Activated CD8-positive, alpha-beta memory T cell treated with anti-CD3 and anti-CD28 coated beads, Interleukin-2, amount 50 U/mL, for 48 hours (primary cell): Measurements from ENCODE around the gene GNLY.
A peak's percentile ranks its signal among the peaks of the same experiment; 100 is the strongest.
"Not testable (repeated sequence)": the region's sequence is repeated elsewhere in the genome, so short reads cannot be mapped to it uniquely, and the experiment has no call there.

Source experiments
- DNase-seq: peaks from one replicate; pipeline ENCODE4 v3.0.0-alpha.2; 2020

Gene GNLY

DNA sequence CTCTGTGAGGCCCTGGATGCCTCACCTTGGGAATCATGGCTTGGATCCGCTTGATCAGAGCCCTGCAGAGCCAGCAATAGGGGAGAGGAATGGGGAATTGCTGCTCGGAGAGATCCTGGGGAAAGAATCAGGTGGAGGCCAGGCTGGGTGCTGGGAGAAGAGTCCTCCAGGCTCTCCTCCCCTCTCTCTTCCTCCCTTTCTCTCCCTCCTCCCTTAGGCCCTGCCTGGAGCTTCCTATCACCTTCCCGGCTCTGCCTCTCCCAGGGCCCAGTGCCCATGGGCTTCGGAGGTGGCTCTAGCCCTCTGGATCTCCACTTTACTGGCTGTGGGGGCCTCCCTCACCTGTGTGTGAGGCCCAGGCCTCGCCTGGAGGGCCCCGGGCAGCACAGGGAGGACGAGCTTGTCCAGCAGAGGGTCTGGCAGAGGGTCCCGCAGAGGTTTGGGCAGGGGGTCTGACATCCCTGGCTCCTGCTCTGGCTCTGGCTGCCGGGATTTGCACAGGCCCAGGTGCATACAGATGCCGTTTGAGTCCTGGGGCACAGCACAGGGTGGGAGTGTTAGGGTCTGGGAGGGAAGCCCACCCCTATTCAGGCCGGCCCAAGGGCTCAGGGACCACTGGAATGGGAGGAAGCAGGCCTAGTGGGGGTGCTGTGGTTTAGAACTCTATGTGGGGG, 28.8 kb upstream of the GNLY start:
- no peak for DNase-seq

- DNase-seq, result no peak
These were observed 28.1 kb upstream of the GNLY start for GRCh38 chr2:85666016-85666415.

- DNase-seq, result no peak
These were observed 27.5 kb upstream of the GNLY start for GRCh38 chr2:85666435-85667316.

GRCh38 chr2:85667561-85668008, 26.6 kb upstream of the GNLY start:
- DNase-seq, result no peak

DNA sequence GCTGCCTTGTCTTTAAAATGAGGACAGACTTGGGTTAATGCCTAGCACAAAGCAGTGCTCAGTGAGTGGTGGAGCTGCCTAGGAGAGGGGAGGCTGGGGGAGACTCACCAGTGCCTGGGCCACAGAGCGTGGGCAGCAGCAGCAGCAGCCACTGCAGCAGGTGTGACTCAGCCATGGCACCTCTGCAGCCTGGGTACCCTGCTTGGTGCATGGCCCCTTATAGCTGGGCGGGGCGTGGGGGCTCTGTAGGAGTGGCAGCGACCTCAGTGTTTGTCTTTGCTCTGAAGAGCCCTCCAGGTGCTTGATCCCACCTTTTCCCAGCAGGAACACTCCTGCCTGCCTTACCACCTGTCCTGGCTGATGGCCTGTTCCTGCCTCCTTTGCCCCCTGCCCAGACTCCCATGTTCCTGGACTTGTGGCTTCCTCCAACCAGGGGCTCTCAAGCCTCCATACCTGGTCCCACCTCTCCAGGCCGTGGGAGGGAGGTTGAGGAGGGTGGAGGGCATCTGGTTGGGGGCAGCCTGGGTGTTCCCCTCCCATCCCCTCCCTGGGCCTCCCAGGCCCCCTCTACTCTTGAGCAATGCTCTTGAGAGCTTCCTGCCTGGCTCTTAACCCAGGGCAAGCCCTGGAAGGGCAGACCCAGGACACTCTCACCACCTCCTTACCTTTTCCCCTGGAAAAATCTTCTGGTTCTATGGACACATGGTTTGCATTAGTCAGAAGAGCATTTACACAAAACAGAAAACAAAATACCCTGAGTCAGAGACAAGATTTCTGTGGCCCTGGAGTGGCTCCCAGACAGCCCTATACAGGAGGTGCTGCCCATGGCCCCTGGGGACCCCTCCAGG, 25.9 kb upstream of the GNLY start, which contains the start of gene SFTPB:
Gene SFTPB, minus strand, starts transcription at position 191 of the 848 bp plus-strand sequence. Its CDS starts 16 bp downstream, at position 175.
- DNase-seq, result no peak

DNA sequence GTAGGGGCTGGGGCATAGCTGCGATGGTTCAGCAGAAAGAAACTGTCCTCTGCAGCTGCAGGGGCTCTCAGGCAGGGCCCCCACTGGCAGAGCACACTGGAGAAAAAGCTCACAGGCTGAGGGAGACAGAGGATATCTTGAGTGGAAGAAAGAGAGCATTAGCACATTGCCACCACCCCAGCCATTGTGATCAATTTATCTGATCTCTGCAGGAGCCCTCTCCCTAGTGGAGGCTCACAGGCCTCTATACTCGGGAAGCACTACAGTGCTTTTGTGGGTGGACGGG, 25.4 kb upstream of the GNLY start:
- DNase-seq, result no peak

DNA sequence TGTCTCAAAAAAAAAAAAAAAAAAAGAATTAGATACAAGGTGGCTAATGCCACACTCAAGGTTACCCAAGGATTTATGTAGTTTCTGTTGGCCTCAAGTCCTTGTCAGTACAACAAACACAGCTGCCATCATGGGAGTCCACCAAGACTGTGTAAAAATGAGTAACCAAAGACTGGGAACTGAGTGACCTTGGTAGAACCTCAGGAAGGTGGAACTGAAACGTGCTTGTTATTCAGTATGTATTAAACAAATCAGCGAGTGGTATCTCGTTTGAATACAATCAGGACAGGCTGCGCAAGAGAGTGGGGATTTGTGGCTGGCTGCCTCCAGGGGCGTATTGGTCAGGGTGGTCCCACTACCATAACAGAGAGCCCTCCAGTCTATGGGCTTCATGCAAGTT, 24.6 kb upstream of the GNLY start:
- DNase-seq, result no peak

DNA sequence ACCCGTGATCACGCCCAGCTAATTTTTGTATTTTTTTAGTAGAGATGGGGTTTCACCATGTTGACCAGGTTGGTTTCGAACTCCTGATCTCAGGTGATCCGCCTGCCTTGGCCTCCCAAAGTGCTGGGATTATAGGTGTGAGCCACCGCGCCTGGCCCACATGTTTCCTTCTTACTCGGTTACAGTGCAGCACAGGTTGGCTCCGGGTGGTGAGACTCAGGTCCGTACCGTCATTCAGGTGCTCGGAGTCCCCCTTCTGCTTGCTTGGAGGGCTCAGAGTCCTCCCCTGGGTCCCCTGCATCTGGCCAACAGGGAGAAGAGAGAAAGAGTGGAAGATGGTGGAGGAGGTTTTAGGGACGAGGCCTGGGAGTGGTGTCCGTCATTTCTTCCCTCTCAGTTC, 23.7 kb upstream of the GNLY start:
- DNase-seq, result not testable (repeated sequence)

DNA sequence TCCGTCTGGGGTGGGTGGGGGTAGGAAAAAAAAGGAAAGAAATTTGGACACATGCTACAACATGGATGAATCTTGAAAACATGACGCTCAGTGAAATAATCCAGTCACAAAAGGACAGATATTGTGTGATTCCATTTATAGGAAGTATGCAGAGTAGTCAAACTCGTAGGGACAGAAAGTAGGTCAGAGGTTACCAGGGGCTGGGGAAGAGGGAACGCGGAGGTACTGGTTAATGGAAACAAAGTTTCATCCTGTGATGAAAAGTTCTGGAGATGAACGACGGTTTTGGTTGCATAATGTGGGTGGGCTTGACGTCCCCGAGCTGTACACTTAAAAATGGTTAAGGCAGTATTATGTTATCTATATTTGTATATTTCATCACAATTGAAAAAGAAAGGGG, 21.7 kb upstream of the GNLY start:
- DNase-seq, result no peak

- no peak for DNase-seq
These were observed 20.3 kb upstream of the GNLY start for GRCh38 chr2:85673716-85674375.

GRCh38 chr2:85674417-85674816, 19.7 kb upstream of the GNLY start:
- no peak for DNase-seq

DNA sequence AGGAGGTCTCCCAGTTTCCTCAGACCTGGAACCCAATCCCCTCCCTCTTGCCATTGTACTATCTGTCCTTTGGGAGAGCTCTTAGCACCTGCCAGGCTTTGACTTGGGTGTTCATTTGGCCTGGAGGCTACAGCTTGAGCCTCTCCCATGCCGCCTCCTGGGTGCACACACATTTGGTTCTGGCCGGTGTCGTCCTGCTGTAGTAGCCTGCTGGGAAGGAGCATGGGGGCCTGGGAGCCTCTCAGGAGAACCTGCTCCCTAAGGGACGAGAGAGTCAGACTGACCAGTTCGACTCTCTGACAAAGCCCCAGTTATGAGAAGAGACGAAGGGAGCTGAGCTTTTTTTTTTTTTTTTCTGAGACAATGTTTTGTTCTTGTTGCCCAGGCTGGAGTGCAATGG, 18.7 kb upstream of the GNLY start:
- DNase-seq, result no peak

GRCh38 chr2:85675866-85676548, 18.2 kb upstream of the GNLY start:
- DNase-seq, result no peak

DNA sequence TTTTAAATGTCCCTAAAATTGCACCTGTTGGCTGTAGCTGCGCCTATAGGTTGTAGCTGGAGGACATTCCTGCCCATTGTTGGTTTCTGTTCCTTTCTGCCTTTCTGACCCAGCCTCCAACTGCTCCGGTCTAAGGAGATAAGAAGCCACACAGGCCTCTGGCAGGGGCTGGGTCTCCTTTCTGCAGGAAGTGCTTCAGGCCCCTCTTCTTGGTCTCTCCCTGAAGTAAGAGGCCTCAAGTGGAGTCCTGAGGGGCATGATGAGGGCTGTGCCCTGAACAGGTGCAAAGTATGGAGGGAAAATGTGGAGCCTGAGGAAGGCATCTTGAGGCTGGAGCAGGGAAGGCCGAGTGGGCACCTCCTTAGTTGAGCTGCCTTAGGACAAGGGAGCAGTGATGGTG, 15.8 kb upstream of the GNLY start:
- DNase-seq, result peak; percentile 44

DNA sequence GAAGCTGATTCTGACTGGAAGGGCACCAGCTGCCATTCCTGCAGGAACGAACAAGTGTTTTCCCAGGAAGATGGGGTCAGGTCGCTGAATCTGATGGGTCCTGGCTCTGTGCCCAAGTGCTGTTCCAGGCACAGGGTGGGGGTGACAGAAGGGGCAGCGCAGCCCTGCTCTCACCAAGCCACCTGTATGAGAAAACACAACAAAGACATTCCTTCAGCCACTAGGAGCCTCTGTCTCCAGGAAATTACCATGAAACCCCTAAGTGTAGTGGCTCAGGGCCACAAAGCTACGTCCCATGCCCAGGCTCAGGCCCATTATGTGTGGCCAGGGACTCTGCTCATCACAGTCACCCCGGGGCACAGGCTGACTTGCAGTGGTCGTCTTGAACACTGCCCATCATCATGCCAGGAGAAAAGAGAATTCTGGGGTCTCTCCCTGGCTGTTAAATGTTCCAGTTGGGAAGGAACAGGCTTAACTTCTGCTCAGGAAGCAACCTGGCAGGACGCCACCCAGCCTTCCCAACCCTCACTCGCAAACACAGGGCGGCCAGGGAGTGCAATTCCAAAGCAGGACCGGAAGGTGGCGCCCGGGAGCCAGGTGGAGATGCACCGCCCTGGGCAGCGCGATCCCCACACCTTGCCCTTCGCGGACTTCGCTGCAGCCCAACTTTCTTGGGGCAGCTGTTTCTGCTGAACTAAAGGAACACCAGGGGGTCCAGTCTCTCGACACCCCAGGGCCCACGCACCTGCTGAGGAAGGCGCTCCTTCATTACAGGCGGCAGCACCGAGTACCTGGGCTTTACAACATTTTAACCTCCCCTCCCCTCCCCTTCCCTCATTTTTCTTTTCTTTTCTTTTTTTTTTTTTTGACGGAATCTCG, 15.1 kb upstream of the GNLY start:
- peak; percentile 96 for DNase-seq

- no peak for DNase-seq
These were observed 13.3 kb upstream of the GNLY start for GRCh38 chr2:85680707-85681371.

GRCh38 chr2:85681372-85681763, 12.8 kb upstream of the GNLY start:
- peak; percentile 47 for DNase-seq

DNA sequence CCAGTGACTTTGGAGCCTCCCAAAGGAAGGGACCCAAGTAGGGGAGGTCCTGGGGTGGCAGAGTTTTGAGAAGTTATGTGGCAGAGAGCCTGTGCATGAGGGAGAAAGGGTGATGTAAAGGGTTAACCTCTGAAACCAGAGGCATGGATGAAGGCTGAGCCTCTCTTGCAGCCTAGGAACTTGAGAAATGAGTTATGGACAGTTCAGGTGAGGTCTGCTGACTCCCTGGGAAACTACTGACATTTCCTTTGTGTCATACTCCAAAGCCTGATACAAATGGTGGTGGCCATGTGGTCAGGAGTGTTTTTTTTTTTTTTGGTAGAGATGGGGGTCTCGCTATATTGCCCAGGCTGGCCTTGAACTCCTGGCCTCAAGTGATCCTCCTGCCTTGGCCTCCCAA, 12.4 kb upstream of the GNLY start:
- DNase-seq, result no peak

DNA sequence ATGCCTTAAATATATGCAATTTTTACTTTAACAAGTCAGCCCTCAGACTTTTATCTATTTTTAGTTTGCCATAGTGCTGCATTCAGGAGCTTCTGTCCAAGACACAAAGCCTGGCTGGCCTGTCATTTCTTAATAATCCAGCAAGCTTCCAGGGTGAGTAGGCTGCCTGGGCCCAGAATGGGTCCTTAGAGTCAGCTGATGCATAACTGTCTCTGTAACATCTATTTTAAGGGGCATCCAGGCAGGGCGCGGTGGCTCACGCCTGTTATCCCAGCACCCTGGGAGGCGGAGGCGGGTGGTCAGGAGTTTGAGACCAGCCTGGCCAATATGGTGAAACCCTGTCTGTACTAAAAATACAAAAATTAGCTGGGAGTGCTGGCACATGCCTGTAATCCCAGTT, 11.8 kb upstream of the GNLY start:
- DNase-seq, result peak; percentile 50

GRCh38 chr2:85684380-85684779, 9.8 kb upstream of the GNLY start:
- no peak for DNase-seq

GRCh38 chr2:85684806-85685205, 9.4 kb upstream of the GNLY start:
- DNase-seq, result no peak
